Measurements from ENCODE around the gene GABBR2.

The GABBR2 gene

DNA sequence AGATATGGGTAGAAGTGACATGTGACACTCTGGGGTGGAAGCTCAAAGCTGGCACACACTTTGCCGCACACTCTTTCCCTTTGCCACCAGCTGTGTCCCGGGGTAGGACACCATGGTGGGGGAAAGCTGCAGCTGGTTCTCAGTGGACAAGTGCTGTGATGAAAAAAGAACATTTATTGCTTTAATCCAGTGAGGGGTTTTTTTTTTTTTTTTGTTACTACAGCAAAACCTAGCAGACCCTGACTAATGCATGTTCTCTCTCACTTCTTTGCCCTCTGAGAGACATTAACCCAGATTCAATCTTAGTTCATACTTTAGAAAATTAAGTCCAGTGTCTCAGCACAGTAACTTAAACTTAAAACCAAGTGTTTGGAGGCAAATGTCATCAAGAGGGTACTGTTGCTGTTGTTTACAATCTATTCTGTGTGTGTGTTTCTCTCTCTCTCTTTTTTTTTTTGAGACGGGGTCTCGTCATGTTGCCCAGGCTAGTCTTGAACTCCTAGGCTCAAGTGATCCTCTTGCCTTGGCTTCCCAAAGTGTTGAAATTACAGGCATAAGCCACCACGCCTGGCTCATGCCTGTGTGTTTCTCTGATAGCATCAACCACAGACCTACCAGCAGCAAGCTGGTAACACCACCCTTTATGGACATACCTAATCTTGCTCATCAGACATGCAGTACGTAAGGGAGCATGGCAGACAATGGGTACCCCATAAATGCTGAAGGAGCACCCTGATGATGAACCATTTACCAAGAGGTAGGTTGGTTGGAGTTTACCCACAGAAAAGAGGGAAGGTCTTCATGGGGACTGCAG is 368.5 kb downstream of the GABBR2 start:
- DNase-seq (ENCODE audit: low read depth): no peak

DNA sequence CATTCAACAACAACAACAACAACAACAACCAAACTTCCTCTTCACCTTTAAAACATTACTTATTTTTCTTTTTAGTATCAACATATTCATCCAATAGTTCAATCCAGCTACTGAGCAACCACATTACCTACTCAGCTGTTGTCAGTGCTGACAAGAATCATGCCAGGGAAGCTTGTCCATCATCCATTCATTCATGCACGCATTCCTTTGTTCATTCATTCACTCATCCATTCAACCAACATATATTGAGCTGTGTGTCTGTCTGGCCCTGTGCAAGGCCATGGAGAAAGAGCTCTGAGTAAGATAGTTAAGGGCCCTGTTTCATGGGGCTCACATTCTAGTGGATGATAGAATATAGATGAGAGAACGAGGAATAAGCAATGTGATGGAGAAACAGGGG is 373.1 kb downstream of the GABBR2 start:
- no peak for DNase-seq (ENCODE audit: low read depth)

DNA sequence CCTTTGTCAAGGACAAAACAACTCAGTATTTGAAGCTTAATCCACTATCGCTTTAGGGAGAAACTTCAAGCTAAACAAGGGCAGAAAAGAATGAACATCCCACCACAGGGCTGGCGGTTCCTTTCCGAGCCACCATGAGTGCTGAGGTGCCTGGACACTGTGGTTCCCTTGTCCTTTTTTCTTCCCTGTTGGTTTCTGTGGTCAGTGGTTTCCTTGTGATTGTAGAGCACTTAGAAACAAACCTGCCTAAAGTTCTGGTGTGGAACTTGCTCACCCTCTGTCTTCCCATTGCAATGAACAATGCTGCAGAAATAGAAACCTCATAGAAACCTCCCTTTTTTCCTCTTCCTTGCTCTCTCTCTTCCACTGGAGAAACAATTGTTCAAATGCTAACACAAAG is 373.9 kb downstream of the GABBR2 start:
- no peak for DNase-seq (ENCODE audit: low read depth)

DNA sequence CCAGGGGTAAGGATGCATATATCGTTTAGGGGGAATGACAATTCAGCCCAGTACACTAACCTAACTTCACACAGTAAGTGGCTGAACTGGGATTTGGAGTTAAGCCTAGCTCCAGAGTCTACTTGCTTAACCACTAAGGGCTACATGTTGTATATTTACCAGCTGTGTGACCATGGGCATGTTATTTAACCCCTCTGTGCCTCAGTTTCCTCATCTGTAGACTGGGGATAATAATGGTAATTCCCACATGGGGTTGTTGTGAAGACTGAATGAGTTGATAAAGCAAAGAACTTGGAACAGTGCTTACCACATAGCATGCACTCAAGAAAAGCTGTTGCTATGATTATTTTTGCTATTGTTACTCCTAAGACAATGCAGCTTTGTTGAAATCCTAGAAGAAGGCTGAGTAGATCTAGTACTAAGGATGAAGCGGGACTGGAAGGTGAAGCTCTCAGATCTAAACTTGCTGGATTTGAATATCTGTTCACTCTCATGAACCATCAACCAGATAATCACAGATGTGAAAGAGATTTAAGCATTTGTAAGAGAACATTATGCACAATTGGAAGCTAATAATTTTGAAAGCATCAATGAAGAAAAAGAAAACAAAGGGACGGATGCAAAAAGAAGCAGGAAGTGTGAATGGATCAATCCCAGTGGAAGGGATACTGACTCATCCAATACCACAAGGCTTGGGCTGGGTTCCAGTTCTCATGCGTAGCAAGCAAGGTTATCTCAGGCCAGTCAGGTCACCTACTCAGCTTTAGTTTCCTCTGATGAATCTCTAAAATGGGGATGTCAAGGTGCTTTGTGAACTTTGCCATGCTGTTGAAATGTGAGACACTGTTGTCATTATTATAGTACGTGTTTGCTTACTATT is 374.8 kb downstream of the GABBR2 start:
- DNase-seq (ENCODE audit: low read depth): no peak

DNA sequence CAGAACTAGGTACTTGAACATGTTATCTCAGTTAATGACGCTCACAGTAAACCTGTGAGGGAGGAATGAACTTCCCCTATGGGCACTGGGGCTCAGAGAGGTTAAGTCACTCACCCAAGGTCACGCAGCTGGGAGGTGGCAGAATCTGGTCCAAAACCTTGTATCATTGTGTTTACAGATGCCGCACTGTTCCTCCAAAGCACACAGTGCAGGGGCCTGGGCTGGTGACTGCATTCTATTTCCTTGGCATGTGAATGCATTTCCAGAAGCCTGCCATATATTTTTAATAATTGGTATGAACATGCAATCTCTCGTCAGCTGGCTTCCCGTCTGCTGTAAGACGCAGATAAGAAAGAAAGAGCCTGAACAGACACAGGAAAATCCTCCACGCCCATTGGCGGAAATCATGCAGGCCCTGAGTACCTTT is 376.3 kb downstream of the GABBR2 start:
- DNase-seq (ENCODE audit: low read depth): no peak

DNA sequence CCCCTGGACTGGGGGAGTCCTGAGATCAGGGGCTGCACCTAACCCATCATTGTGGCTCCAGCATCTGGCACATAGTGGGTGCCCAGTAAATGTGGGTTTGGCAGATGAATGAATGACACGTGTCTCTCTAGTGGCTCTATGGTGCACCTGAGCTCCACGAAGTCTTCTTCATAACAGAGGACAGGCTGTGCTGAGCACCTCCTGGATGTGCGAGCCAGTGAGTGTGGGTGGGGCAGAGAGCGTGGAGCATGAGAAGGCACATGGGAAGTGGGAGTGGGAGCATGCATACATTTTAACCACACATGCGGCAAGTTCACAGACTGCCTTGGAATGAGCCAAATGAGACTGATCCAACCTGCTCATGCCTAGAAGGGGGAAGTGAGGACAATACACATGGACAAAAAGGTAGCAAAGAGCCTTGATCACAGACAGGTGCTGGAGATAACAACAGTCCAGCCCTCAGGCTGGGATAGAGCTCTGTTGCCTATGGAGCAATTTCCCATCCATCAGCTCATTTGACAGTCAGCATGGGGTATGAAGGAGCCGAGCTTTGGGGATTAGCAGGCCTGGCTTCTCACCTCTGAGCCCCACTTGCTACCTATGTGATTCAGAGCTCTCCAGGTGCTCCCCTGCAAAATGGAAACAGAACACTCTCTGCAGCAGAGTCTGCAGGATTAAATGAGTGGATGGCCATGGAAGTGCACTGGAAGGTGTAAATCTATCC is 377.0 kb downstream of the GABBR2 start:
- no peak for DNase-seq (ENCODE audit: low read depth)

DNA sequence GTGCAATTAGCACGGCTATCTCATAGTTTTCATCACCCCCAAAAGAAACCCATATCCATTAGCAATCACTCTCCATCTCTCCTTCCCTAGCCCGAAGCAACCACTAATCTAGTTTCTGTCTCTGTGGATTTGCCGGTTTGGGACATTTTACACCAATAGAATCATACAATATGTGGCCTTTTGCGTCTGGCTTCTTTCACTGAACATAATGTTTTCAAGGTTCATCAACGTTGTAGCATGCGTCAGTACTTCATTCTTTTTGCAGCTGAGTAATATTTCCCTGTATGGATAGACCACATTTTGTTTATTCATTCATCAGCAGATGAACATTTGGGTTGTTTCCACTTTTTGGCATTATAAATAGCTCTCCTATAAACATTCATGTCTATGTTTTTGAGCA is 377.9 kb downstream of the GABBR2 start:
- no peak for DNase-seq (ENCODE audit: low read depth)

DNA sequence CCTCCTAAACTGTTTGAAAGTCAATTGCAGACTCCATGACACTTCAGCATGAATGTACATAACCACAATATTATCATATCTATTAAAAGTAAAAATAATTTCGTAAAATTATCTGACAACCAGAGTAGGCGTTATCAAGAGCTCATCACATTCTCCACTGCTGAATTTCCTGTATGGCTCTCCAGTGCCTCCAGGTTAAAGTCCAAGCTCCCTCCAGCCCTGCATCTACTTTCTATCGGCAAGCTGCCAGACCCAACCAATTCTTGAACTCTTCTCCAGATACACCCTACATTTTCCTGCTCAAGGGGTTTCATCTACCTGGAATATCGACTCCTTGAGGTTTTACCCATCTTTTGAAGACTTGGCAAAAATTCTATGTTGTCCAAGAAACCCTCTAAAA is 378.8 kb downstream of the GABBR2 start:
- no peak for DNase-seq (ENCODE audit: low read depth)

DNA sequence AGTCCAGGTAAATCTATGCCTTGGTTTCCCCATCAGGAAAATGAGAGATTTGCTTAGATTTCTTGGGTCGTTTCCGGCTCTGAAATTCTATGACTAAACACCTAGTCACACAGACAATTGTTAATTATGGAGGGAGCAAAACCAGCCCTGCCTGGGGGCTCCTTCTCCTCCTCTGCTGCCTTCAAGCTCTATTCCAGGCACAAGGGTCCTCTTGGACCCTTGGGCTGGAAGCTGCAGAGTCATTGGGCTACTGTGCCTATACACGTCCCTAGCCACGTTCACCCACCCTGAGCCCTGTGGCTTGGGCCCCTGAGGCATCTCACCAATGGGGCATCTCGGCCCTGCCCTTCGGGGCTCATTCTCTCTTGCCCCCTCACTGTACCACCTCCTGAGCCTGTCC is 379.5 kb downstream of the GABBR2 start:
- no peak for DNase-seq (ENCODE audit: low read depth)

DNA sequence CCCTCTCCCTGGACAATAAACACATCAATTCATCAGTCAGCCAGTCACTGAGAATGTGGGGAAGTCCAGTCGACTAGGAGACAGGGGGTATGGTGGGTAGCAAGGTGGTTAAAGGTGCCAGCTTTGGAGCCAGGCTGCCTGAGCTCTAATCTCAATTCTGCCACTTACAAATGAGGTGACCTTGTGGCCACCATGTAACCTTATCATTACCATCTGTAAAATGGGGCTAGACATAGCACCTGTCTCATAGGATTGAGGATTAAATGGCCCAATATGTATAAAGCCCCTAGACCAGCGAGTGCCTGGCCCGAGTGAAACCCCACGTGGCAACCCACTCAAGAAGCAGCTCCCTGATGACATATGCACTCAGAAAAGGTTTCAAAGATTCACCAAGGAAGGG is 380.0 kb downstream of the GABBR2 start:
- no peak for DNase-seq (ENCODE audit: low read depth)

DNA sequence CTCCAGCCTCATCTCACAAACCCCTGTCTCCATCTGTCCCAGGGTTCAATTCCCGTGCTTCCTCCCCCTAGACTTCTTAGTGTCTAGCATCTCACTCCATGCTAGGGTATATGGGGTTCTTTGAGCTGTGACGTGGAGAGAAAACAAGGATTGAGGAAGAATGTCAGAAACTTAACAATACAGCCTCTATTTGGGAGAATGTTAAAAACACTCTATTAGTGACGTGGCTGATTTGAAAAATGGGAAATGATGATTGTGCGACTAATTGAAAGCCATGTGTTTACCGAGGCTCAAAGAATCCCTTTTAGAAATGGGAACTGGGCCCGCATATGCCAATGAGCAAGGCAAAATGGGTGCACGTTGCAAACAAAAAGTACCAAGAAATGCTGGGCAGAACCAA is 380.6 kb downstream of the GABBR2 start:
- DNase-seq (ENCODE audit: low read depth): no peak

DNA sequence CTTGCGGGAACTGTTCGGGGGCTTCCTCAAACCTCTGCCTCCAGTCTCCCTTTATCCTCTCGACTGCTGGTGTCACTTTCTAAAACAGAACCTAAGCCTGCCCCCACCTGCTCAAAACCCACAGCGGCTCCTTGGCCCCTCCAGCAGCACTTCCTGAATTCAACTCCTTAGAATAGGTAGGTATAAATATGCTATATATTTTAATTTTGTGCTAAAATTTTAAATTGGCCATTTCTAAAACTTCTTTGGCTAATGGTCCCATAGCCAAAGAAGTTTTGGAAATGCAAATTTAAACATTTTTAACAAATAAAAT is 381.5 kb downstream of the GABBR2 start:
- DNase-seq (ENCODE audit: low read depth): no peak

DNA sequence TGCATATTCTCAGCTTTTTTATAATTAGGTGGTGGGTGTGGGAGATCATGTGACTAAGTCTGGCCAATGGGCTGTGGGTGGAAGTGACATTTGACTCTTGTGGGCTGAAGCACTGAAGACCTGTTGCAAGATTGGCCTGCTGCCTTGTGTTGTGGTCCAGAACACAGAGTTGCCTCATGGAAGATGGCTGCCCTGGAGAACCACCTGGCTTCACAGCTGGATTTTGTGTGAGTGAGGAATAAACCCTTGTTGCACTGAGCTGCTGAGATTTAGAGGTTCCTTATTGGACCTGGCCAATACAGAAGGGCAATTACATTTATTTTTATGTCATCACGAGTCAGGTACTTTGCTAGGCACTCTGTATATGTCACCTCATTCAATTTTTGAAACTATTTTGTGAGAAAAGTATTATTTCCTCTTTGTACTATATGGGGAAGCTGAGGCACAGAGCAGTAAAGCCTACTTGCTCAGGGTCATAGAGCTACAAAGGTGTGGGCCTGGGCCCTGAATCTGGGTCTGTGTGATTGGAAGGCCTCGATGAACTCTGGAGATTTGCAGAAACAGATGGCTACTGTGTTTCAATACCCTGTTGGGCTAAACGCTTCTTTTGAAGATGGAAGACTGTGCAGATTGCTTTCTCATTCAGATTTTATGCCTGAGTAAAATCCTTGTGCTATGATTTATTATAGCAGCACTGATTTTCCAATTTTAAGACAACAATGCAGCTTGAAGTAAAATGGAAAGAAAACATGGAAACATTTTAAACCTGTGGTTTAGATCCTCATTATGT is 382.1 kb downstream of the GABBR2 start:
- DNase-seq (ENCODE audit: low read depth): no peak

DNA sequence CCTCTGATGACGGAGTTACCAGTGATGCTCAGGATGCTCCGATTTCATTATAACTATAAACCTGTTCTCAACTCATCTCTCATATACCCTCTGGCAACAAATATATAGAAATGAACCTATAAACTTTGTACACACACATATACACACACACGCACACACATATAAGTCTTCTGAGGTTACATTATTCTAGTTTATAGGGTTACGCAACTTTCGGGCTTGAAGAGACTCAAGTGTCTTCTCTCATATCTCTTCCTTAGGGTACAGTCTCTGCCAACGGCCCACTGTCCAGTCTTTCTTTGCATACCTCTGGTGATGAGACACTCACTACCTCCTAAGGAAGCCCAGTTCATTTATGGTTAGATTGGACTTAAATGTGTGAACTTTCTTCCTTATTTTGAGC is 383.9 kb downstream of the GABBR2 start:
- DNase-seq (ENCODE audit: low read depth): no peak

DNA sequence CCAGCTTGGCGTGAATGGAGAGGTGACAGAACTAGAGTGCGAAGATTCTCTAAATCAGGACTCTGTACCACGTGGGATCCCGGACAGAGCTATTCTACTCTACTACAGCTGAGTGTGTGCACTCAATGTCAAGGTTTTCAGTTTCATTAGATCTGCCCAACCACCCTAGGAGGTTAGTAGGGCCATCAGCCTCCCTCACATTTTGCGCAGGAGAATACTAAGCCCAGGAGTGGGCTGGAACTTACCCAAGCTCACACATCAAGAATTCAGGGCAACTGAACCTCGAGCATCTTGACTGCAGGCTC is 385.0 kb downstream of the GABBR2 start:
- DNase-seq (ENCODE audit: low read depth): no peak

DNA sequence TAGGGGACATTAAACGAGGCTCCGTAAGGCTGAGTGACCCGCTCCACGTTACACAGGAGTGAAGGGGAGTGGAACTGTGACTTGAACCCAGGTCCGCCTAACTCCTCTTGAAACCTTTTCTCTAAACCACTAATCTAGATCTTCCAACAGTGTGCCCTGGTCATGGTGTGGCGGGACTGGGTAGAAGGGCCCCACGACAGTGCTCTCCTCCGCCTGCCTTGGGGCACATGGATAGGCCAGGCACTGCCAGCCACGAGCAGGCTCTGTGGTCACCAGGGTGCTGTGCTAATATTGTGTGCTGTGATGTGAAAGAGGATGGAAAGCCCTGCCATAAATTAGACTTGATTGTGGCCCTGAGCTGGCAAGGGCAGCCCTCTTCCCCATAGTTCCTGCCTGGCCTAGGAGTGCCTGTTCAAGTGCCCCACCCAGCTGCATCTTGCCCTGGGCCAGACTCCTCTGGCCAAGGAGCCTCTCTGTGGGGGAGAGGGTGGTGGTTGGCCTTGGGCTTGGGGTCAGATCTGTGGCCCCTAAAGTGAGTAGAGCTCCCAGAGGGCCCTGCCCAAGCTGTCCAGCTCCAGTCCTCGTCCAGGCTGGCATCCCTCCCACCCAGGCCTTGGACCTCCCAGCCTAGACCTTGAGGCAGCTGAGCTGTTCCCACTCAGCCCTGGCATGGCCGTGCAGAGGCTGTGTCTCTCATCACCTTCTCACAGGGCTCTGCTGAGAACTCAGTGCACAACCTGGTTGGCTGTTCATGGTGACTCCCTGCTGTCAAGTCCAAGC is 385.5 kb downstream of the GABBR2 start:
- no peak for DNase-seq (ENCODE audit: low read depth)

DNA sequence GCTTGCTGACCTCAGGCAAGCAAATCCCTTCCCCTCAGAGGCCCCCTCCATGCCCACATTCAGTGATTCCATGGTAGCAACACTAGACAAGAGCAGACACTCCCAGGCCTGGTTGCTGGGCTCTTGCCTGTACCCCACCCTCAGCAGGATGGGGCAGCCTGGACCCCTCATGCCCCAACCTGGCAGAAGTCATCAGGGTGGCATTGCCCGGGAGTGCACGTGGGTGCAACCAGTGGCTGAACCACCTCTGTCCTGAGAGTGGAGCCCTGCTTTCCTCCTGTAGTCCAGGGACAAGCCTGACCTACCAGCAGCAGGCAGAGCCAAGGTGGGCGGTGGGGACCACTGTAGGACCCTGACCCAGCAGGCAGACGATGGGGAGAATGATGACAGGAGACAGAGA is 387.5 kb downstream of the GABBR2 start:
- no peak for DNase-seq (ENCODE audit: low read depth)

DNA sequence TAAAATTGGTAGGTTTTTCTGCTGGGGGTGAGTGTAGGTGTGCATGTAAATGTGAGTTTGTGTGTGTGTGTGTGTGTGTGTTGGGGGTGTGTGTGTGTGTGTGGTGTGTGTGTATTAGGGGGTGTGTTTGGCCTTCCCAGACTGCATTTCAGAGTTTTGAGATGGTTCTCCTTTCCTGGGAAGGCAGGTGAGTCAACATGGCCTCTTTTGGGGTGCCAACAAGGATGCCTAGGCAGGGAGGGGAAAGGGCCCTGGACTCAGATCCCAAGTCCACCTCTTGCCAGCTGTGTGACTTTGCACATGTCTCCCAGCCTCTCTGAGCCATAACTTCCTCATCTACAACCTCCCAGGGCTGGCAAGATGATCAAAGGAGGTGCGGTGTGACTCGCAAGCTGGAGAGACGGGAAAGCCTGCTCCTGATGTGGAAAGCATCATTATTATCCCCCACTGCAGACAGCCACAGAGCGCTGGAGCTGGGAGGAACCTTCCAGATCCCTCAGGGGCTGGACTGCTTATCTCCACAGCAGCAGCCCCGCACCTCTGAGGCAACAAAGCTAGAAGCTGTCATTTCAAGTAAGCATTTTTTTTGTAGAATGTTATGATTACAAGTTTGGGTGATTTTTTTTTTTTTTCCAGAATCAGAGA is 389.8 kb downstream of the GABBR2 start:
- DNase-seq (ENCODE audit: low read depth): no peak

DNA sequence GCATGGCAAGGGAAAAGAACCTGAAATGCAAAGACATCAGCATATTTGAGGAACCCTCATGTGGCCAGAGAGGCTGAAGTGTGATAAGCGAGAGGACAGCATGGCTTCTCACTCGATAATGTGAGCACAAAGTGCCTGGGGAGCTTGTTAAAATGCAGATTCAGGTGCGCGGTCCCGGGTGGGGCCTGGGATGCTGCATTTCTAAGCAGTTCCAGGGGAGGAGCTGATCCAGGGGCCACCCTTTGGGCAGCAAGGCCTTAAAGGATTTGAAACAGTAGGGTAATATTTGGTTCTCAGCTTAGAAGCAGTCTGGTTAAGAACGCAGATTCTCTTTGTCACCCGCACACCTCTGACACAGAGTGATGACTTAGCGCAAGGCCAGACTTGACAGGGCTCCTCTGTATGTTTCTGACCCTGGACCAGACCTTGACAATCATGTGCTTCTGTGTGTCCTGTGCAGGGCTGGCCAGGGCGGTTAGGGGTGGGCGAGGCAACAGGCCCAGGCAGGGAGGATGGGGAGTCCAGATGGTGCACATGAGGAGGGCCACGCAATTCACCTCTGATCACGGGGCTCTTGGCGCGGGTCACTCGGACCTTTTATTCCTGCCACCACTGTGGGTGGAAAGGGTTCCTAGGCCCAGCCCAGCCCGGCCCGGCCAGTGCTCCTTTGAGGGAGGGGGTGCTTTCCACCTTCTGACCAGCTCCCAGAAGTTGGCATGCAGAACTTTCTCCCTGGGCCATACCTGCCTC is 390.5 kb downstream of the GABBR2 start:
- DNase-seq (ENCODE audit: low read depth): no peak
